Stomach smooth muscle (tissue), 2 donors: Measurements from ENCODE around the gene CRYAA.

Source experiments
- H3K27ac ChIP-seq: one replicate; pipeline ENCODE4 v1.7.0; 2013; ENCODE audit warnings: mild to moderate bottlenecking, low read length, inconsistent platforms
- H3K27me3 ChIP-seq, 2 donors: one replicate each; pipeline ENCODE4 v1.7.0; 2013; ENCODE audit warnings: low read length in 2 of 2; ENCODE audit not compliant: insufficient read depth in 2 of 2, control insufficient read depth in 1 of 2
- H3K36me3 ChIP-seq, 2 donors: one replicate each; pipeline ENCODE4 v1.7.0; 2013; ENCODE audit warnings: low read length in 2 of 2; ENCODE audit not compliant: control insufficient read depth in 2 of 2, insufficient read depth in 2 of 2
- H3K4me1 ChIP-seq: one replicate; pipeline ENCODE4 v1.7.0; 2013; ENCODE audit warnings: low read length; ENCODE audit not compliant: control insufficient read depth, insufficient read depth
- H3K4me3 ChIP-seq, 2 donors: one replicate each; pipeline ENCODE4 v1.7.0; 2013; ENCODE audit warnings: low read length in 2 of 2
- H3K9ac ChIP-seq, 2 donors: one replicate each; pipeline ENCODE4 v1.7.0; 2013; ENCODE audit warnings: low read length in 2 of 2, mild to moderate bottlenecking in 1 of 2
- H3K9me3 ChIP-seq, 2 donors: one replicate each; pipeline ENCODE4 v1.7.0; 2013; ENCODE audit warnings: low read length in 2 of 2; ENCODE audit not compliant: control insufficient read depth in 2 of 2
- donor health status: healthy.
- donor health status: Pancreatic carcinoma.

CRYAA gene

DNA sequence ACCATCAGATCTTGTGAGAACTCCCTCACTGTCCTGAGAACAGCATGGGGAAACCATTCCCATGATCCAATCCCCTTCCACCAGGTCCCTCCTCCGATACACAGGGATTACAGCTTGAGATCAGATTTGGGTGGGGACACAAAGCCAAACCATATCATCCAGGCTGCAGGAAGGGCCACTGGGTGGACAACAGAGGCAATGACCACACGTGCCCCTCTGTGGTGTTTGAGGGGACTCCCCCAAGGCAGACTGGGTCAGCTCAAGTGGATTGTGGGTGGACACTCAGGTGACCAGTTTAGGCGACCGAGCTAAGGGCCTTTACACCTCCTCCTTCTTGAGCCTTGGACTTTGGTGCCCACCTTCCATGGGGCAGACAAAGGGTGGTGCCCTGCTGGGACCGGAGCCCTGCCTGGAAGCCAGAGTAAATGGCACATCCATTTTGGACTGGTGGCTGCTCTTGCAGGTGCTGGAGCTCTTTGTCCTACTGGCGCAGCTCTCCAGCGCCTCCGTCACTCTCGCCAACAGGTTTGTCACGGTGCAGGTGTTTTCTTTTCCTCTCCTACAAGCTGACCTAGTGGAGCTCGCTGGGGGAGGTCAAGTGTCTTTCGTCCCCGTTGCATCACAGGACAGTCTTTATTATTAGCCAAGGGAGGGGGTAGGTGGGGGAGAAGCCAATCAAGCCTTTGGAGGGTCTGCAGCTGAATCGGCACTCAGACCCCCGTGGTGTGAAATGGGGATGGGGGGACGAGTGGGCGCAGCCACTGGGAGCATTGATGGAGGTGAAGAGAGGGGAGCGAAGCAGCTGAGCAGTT lies 37.6 kb downstream of the CRYAA start:
- no peaks in the 10 kb centered on the region for H3K36me3 ChIP-seq
- peaks cover 9 to 14% of the 10 kb centered on the region in 2 donors for H3K27me3 ChIP-seq
- H3K9ac ChIP-seq, result no peak overlapping the region
- H3K4me1 ChIP-seq, result no peaks in the 10 kb centered on the region
- H3K4me3 ChIP-seq, result no peak overlapping the region
- peaks cover 2 to 9% of the 10 kb centered on the region in 2 donors for H3K9me3 ChIP-seq
- no peak overlapping the region for H3K27ac ChIP-seq

DNA sequence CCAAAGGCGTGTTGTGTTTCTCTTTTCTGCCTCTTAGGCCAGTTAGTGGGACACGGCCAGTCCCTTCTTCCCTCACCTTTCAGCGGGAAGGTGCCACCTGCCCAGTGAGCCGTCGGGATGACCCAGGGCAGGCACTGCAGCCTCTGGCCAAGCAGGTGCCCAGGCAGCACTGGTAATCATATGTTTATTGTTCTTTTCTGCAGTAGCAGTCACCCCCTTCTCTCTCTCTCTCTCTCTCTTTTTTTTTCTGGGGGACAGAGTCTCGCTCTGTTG lies 38.2 kb downstream of the CRYAA start:
- Histone ChIP-seq H3K27ac (no peak overlapping the region), H3K27me3 (peaks cover 9 to 14% of the 10 kb centered on the region in 2 donors), H3K4me1 (no peaks in the 10 kb centered on the region), H3K9me3 (peaks cover 0 to 7% of the 10 kb centered on the region in 2 donors), H3K9ac (no peak overlapping the region), H3K4me3 (no peak overlapping the region), H3K36me3 (no peaks in the 10 kb centered on the region)

DNA sequence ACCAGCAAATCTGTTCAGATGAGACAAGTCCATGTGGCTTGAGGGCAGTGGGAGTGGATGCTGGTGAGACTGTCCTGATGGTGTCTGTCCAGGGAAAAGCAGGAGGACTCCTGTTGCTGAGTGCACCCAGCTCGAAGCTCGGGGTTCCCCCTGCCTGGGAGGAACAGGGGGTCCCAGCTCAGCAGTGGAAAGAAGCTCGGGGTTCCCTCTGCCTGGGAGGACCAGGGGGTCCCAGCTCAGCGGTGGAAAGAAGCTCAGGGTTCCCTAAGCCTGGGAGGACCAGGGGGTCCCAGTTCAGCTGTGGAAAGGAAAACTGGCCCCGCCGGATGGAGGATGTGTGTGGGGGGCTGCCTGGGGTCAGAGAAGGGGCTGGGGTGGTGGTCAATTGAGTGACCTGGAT lies 39.1 kb downstream of the CRYAA start:
- Histone ChIP-seq H3K27me3 (peaks cover 9 to 14% of the 10 kb centered on the region in 2 donors), H3K4me1 (no peaks in the 10 kb centered on the region), H3K36me3 (no peaks in the 10 kb centered on the region), H3K27ac (no peak overlapping the region), H3K4me3 (no peak overlapping the region), H3K9ac (no peak overlapping the region), H3K9me3 (peaks cover 0 to 7% of the 10 kb centered on the region in 2 donors)

DNA sequence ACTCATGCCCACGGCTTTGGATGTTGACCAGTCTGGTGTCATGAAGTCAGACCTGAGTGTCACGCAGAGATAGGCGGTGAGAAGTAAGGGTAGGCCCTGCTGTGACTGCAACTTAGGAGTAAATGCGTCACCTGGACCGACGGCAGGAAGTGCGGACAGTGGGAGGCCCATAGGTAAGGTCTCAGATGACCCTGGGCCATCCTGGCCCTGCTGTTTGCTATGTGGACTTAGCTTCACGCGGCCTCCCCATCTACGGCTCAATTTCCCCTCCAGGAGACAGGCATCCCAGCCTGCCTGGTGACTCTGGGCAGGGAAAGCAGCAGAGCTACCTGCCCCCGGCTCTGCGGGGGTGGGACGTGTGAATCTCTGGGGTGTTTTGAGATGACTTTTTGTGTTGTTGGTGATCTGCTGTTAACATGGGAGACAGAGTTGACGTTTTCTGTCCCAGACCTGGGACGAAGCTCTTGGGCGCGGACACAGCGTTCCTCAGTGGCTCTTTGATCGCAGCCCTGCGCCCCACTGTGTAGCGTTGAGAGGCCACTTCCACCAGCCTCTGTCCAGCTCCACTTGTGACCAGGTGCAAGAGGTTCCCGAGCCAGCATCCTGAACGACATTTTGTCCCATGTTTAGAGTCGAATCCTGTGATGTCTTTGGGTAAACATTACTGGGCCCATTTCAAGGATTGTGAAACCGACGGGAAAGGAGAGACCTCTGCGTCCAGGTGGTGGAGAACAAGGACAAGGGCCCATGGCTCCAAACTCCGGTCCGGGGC lies 39.9 kb downstream of the CRYAA start:
- Histone ChIP-seq H3K4me3 (no peak overlapping the region), H3K36me3 (no peaks in the 10 kb centered on the region), H3K4me1 (no peaks in the 10 kb centered on the region), H3K27ac (no peak overlapping the region), H3K9me3 (no peaks in the 10 kb centered on the region), H3K27me3 (peaks cover 9 to 14% of the 10 kb centered on the region in 2 donors), H3K9ac (no peak overlapping the region)

DNA sequence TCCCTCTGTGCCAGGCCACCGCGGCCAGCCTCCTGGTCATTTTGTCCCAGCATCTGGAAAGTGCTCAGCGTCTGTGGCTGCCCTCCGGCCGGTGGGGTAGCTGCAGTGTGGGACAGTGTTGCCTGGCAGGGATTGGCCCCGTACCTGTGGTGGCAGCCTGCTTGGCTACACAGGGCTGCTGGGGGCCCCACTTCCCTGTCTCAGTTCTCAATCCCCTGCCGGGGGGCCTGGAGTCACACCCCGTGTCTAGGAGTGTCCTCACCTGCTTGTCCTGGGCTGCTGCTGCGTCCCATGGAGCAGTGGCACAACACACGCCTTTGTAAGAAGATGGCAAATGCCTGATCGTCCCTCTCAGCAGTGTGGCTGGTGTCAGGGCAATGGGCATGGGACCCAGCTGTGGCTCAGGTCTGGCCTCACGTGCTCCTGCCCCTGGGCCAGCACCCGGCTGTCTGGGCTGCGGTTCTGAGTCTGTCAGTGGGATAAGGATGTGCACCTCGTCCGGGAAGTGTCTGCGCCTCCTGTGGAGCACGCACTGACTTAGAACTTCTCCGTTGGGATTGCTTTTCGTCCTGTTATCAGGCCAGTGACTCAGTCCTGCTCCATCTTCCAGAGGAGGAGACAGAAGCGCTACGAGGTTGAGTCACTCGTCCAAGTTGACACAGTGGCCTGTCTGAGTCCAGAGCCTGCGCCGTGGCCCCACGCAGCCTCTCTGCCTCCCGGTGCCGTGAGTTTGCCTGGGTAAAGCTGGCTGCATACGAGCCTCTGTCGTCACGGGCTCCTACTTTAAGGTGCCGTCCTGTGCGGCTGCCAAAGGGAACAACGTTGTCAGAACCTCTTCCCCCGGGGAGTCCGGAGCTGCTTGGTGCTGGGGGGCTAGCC lies 41.0 kb downstream of the CRYAA start:
- H3K36me3 ChIP-seq, result no peaks in the 10 kb centered on the region
- no peaks in the 10 kb centered on the region for H3K4me1 ChIP-seq
- peaks cover 9 to 14% of the 10 kb centered on the region in 2 donors for H3K27me3 ChIP-seq

DNA sequence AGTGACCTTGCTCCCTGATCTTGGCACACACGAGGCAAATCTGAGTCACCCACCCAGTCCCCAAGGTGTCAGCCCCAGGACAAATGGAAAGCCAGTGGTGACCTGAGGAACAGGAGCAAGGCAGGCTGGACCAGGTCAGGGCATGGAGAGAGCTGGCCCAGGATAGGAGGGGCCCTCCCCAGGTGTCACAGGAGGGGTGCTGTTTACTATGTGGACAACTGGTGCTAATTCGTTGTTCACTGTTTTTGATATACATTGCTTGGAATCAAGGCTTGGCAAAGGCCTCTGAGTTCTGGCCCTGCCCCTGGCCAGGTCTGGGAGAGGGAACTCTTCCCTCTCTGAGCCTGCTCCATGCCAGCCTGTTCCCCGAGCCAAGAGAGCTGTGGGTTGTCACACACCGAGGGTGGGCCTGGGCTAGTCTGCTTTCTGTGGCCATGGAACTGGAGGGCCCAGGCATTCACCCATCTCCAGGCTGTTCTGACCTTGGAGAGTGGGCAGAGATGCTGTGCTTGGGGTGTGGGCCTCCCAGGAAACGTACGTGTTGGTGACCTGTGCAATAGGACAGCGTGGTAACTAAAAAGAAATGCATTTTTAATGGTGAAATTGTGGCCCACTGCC lies 41.8 kb downstream of the CRYAA start:
- Histone ChIP-seq H3K4me1 (no peaks in the 10 kb centered on the region), H3K4me3 (no peak overlapping the region), H3K36me3 (no peaks in the 10 kb centered on the region), H3K27ac (no peak overlapping the region), H3K9ac (no peak overlapping the region), H3K27me3 (peaks cover 9 to 14% of the 10 kb centered on the region in 2 donors), H3K9me3 (no peaks in the 10 kb centered on the region)

More for the DNA sequence above, 41.0 kb downstream of the CRYAA start:
- Histone ChIP-seq H3K9ac (no peak overlapping the region), H3K4me3 (no peak overlapping the region), H3K9me3 (no peaks in the 10 kb centered on the region), H3K27ac (no peak overlapping the region)

DNA sequence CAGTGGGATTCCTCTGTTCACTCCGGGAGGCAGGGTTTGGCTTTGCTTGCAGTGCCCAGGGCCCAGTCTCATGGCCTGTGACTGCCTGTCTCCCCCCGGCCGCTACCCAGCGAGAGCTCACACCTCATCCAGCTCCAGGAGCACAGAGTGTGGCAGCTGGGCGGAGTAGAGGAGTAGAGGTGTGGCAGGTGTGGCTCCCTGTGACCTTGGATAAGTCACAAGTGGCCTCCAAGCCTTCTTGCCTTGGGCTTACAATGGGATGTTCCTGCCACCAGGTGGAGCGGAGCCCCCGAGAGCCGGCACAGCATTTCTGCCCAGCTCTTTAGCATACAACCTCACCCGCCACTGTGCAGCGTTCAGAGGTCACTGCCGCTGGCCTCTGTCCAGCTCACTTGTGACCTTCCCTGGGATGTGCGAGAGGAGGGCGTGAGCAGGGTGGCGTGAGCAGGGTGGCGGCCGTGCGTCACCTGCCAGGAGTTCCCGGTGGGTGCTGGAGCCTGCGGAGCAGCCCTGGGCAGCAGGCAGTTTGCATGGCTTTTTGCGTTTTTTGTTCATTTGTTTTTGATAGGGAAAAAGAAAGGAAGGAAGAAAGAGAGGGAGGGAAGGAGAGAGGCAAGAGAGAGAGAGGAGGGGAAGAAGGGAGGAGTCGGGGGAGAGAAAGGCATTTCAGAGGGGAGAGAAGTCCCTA lies 42.4 kb downstream of the CRYAA start:
- H3K4me1 ChIP-seq, result no peaks in the 10 kb centered on the region
- no peak overlapping the region for H3K27ac ChIP-seq
- no peak overlapping the region for H3K4me3 ChIP-seq
- H3K9me3 ChIP-seq, result no peaks in the 10 kb centered on the region
- H3K36me3 ChIP-seq, result no peaks in the 10 kb centered on the region
- peaks cover 9 to 14% of the 10 kb centered on the region in 2 donors for H3K27me3 ChIP-seq
- H3K9ac ChIP-seq, result no peak overlapping the region

DNA sequence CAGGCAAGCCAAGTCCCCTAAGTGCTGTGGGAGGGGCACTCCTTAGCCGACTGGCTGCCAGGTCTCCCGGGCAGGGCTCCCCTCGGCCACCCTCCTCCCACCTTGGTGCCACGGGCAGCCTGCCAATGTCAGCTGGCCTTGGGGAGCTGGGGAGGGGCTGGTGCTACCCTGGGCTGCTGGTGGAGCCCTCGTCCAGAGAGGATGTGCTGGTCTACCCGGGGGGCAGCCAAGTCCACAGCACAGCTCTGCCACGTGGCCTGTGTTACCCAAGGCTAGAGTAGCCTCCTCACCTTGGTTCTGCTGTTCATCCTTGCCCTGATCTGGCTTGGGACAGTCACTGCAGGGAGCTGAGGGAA lies 42.9 kb downstream of the CRYAA start:
- Histone ChIP-seq H3K27me3 (peaks cover 9 to 14% of the 10 kb centered on the region in 2 donors), H3K36me3 (no peaks in the 10 kb centered on the region), H3K4me3 (no peak overlapping the region), H3K9ac (no peak overlapping the region), H3K4me1 (no peaks in the 10 kb centered on the region), H3K9me3 (no peaks in the 10 kb centered on the region), H3K27ac (no peak overlapping the region)
